HepG2 (cell line): ENCODE data around the gene UNC119B. TPM values are rescaled to one million over a fixed set of nuclear protein-coding genes. Genes with fewer than 3 reads are reported as not detected.

Source experiments
- AGO2 ChIP-seq: fragments of 200-400 bp; formaldehyde crosslinking; optimal IDR thresholded peaks from 2 replicates; pipeline ENCODE3; 2017; ENCODE audit warnings: mild to moderate bottlenecking, low read depth, low read length, moderate library complexity
- ATRX ChIP-seq: sonication (generic); formaldehyde crosslinking; IDR thresholded peaks from 2 replicates; pipeline ENCODE4 v1.4.0; 2020; ENCODE audit warnings: missing genetic modification reagents, borderline replicate concordance
- BCL6 ChIP-seq: IDR thresholded peaks from 2 replicates; pipeline ENCODE4 v1.6.1; 2016; ENCODE audit warnings: missing genetic modification reagents, missing compliant biosample characterization
- DNMT1 ChIP-seq: sonication (generic); formaldehyde crosslinking; IDR thresholded peaks from 2 replicates; pipeline ENCODE4 v1.5.1; 2020; ENCODE audit warnings: mild to moderate bottlenecking, missing genetic modification reagents
- E2F2 ChIP-seq: sonication (generic); formaldehyde crosslinking; IDR thresholded peaks from 2 replicates; pipeline ENCODE4 v1.4.0; 2020; ENCODE audit warnings: missing genetic modification reagents, borderline replicate concordance
- HDAC1 ChIP-seq: sonication (generic); formaldehyde crosslinking; IDR thresholded peaks from 2 replicates; pipeline ENCODE4 v1.5.1; 2020; ENCODE audit warnings: mild to moderate bottlenecking, missing genetic modification reagents
- KIAA2018 ChIP-seq: sonication (generic); formaldehyde crosslinking; IDR thresholded peaks from 2 replicates; pipeline ENCODE4 v1.5.0; 2020; ENCODE audit warnings: mild to moderate bottlenecking, missing genetic modification reagents, borderline replicate concordance
- MYC ChIP-seq: sonication (generic); formaldehyde crosslinking; IDR thresholded peaks from 2 replicates; pipeline ENCODE4 v1.9.0; 2021; ENCODE audit warnings: missing genetic modification reagents, borderline replicate concordance
- NCOA2 ChIP-seq: sonication (generic); formaldehyde crosslinking; IDR thresholded peaks from 2 replicates; pipeline ENCODE4 v1.8.0; 2022; ENCODE audit warnings: inconsistent platforms
- NKX3-1 ChIP-seq: sonication (generic); formaldehyde crosslinking; IDR thresholded peaks from 2 replicates; pipeline ENCODE4 v1.5.0; 2020; ENCODE audit warnings: missing genetic modification reagents
- PITX1 ChIP-seq: sonication (generic); formaldehyde crosslinking; IDR thresholded peaks from 2 replicates; pipeline ENCODE4 v1.5.1; 2020; ENCODE audit warnings: mild to moderate bottlenecking, missing genetic modification reagents
- RXRB ChIP-seq: IDR thresholded peaks from 2 replicates; pipeline ENCODE4 v1.6.1; 2016; ENCODE audit warnings: borderline replicate concordance, missing genetic modification reagents, missing compliant biosample characterization
- SMAD1 ChIP-seq: sonication (generic); formaldehyde crosslinking; IDR thresholded peaks from 2 replicates; pipeline ENCODE4 v1.4.0; 2020; ENCODE audit warnings: missing genetic modification reagents, low read depth, mild to moderate bottlenecking, borderline replicate concordance
- TAF15 ChIP-seq: fragments of 200-400 bp; formaldehyde crosslinking; IDR thresholded peaks from one replicate; pipeline ENCODE4 v1.6.1; 2018; ENCODE audit warnings: mild to moderate bottlenecking, low read depth, low read length; ENCODE audit not compliant: poor library complexity, severe bottlenecking
- ZBTB1 ChIP-seq: sonication (generic); formaldehyde crosslinking; IDR thresholded peaks from 2 replicates; pipeline ENCODE4 v1.4.0; 2020; ENCODE audit warnings: missing genetic modification reagents, borderline replicate concordance
- ZBTB7B ChIP-seq: sonication (generic); formaldehyde crosslinking; IDR thresholded peaks from 2 replicates; pipeline ENCODE4 v1.4.0; 2020; ENCODE audit warnings: missing genetic modification reagents
- ZC3H4 ChIP-seq: sonication (generic); formaldehyde crosslinking; IDR thresholded peaks from 2 replicates; pipeline ENCODE4 v1.4.0; 2020; ENCODE audit warnings: missing genetic modification reagents, borderline replicate concordance
- ZNF260 ChIP-seq: sonication (generic); formaldehyde crosslinking; IDR thresholded peaks from 2 replicates; pipeline ENCODE4 v1.4.0; 2020; ENCODE audit warnings: missing genetic modification reagents, low read depth, mild to moderate bottlenecking, borderline replicate concordance
- ZNF329 ChIP-seq: sonication (generic); formaldehyde crosslinking; IDR thresholded peaks from 2 replicates; pipeline ENCODE4 v1.9.0; 2021; ENCODE audit warnings: low read depth, mild to moderate bottlenecking, missing genetic modification reagents
- ZNF549 ChIP-seq: sonication (generic); formaldehyde crosslinking; IDR thresholded peaks from 2 replicates; pipeline ENCODE4 v1.5.0; 2020; ENCODE audit warnings: missing genetic modification reagents
- ZNF569 ChIP-seq: sonication (generic); formaldehyde crosslinking; IDR thresholded peaks from 2 replicates; pipeline ENCODE4 v1.5.0; 2020; ENCODE audit warnings: mild to moderate bottlenecking, missing genetic modification reagents, moderate library complexity, borderline replicate concordance
- polyA plus RNA-seq, 8 experiments: library from polyadenylated mRNA; depleted of rRNA in 3 of 8; stranded (reverse) in 7 of 8; unstranded in 1 of 8; fragments of >200 nt; fragmentation: Illumina TruSeq in 4 of 8; extraction: Trizol in 4 of 8; gene quantifications; 2 replicates each; pipeline versions ENCODE4 v1.2.1 to v1.2.3, GENCODE V29; 2011 to 2016; ENCODE audit warnings: low read depth in 4 of 8, missing spikeins in 1 of 8, mixed read lengths in 1 of 8; ENCODE audit not compliant: insufficient read depth in 1 of 8
- total RNA-seq, 5 experiments: library from RNA; depleted of rRNA; stranded (reverse); fragments of >200 nt; fragmentation: Illumina TruSeq; extraction: Trizol; gene quantifications; 2 replicates each; pipeline ENCODE4 v1.2.3, GENCODE V29; 2016; ENCODE audit warnings: low read depth in 1 of 5

UNC119B gene
- total and polyA plus RNA-seq, 2 of the 13 experiments (the other 11 are each of a cell fraction or from before 2014, with no cell fraction given): 19.6 to 19.7 TPM

GRCh38 chr12:120692524-120693033 is 17.7 kb upstream of the UNC119B start (continued):
- TF ChIP-seq KIAA2018 (CRISPR knock-in tag) (no peak), ZC3H4 (CRISPR knock-in tag) (no peak), ATRX (CRISPR knock-in tag) (no peak), MYC (CRISPR knock-in tag) (no peak), ZNF549 (CRISPR knock-in tag) (no peak), BCL6 (peak; percentile 58), E2F2 (no peak), NKX3-1 (no peak), DNMT1 (no peak), ZNF260 (no peak), RXRB (CRISPR knock-in tag) (peak; percentile 88), AGO2 (no peak), HDAC1 (0 out of 2 replicates have a peak, but pooled peaks have one; percentile 31), SMAD1 (CRISPR knock-in tag) (no peak), PITX1 (CRISPR knock-in tag) (no peak), ZBTB7B (CRISPR knock-in tag) (no peak), ZBTB1 (CRISPR knock-in tag) (no peak), ZNF569 (no peak), TAF15 (no peak), NCOA2 (CRISPR knock-in tag) (peak; percentile 77; the same call in 1 of the 2 replicates), ZNF329 (CRISPR knock-in tag) (no peak)
